NCI-H446 treated with DMSO at 0.1 percent for 48 hours (cell line): ENCODE results near the gene PRRC2A.

Experiments used
- DNase-seq: peaks from one replicate; lab custom pipeline; 2025; lab: John Stamatoyannopoulos, UW

PRRC2A gene

GRCh38 chr6:31620586-31621319 lies at the start of gene PRRC2A:
PRRC2A (plus strand) TSS chr6:31620715; CDS start chr6:31622790, 2,075 bp downstream.
- DNase-seq, result peak; percentile 71

GRCh38 chr6:31572041-31572911 lies 48.2 kb upstream of the PRRC2A start, which contains the start of gene LTA:
LTA (plus strand) TSS chr6:31572289; CDS start chr6:31572743, 454 bp downstream.
- no peak for DNase-seq

GRCh38 chr6:31573239-31574105 lies 47.0 kb upstream of the PRRC2A start:
- no peak for DNase-seq

GRCh38 chr6:31574106-31575061 lies 46.1 kb upstream of the PRRC2A start:
- DNase-seq, result no peak

- DNase-seq, result no peak
Observed at GRCh38 chr6:31575335-31575901, 45.1 kb upstream of the PRRC2A start, which contains the start of gene TNF. TNF (plus strand) TSS chr6:31575565; CDS start chr6:31575742, 177 bp downstream.

GRCh38 chr6:31575952-31576685 lies 44.4 kb upstream of the PRRC2A start:
- no peak for DNase-seq

GRCh38 chr6:31576897-31577578 lies 43.5 kb upstream of the PRRC2A start:
- DNase-seq, result no peak

- DNase-seq, result no peak
Observed at GRCh38 chr6:31577579-31577966, 42.9 kb upstream of the PRRC2A start.

- no peak for DNase-seq
Observed at GRCh38 chr6:31578184-31579118, 42.1 kb upstream of the PRRC2A start.

- no peak for DNase-seq
Observed at GRCh38 chr6:31579119-31579505, 41.4 kb upstream of the PRRC2A start.

- DNase-seq, result no peak
Observed at GRCh38 chr6:31579546-31580437, 40.7 kb upstream of the PRRC2A start.

GRCh38 chr6:31580438-31580740 lies 40.1 kb upstream of the PRRC2A start:
- DNase-seq, result no peak

- DNase-seq, result peak; percentile 39
Observed at GRCh38 chr6:31580807-31581433, 39.6 kb upstream of the PRRC2A start.

GRCh38 chr6:31581434-31582229 lies 38.9 kb upstream of the PRRC2A start:
- DNase-seq, result no peak

- no peak for DNase-seq
Observed at GRCh38 chr6:31582230-31582643, 38.3 kb upstream of the PRRC2A start, which contains the start of gene LTB. LTB (minus strand) TSS chr6:31582424; CDS start chr6:31582417, 7 bp downstream.

GRCh38 chr6:31585491-31585890 lies 35.0 kb upstream of the PRRC2A start:
- no peak for DNase-seq
